ENCODE measurements around the gene MMP24OS. TPM values are rescaled to one million over a fixed set of nuclear protein-coding genes. Genes with fewer than 3 reads are reported as not detected.

Gene MMP24OS
- polyA plus RNA-seq, 3 donors, result 9.5 to 43.9 (median 9.6) TPM

DNA sequence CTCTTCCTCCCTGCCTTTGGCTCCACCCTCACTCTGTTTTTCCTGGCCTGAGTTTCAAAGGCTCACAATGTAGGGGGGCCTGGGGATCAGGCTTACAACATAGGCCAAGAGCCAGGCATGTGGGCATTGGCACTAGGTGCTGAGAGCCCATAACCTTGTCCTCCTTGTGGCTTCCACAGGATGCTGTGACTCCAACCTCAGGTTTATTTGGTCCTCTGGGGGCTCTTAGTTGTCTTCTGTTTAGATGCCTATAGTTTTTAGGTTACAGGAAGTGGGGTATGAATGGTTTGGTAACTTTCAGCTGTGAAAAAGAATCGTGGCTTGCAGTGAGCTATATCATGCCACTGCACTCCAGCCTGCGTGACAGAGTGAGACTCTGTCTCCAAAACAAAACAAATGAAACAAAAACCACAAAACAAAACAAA lies 25.9 kb downstream of the MMP24OS start:
- Mint-ChIP-seq H3K4me3 (no peak overlapping the region), H3K27me3 (ENCODE audit: low read depth in 3 of 3) (no peaks in the 10 kb centered on the region), H3K27ac (peak overlapping the region in 4 of 7 donors; percentile 6 to 61 (median 20)), H3K4me1 (peaks cover 14% of the 10 kb centered on the region), H3K36me3 (peaks cover 8 to 13% of the 10 kb centered on the region in 2 donors), H3K9me3 (no peaks in the 10 kb centered on the region)
- intact Hi-C loops (cut with micrococcal nuclease), result no loop called here
- DNase-seq, result no peak
- TF ChIP-seq, protein P1, sequence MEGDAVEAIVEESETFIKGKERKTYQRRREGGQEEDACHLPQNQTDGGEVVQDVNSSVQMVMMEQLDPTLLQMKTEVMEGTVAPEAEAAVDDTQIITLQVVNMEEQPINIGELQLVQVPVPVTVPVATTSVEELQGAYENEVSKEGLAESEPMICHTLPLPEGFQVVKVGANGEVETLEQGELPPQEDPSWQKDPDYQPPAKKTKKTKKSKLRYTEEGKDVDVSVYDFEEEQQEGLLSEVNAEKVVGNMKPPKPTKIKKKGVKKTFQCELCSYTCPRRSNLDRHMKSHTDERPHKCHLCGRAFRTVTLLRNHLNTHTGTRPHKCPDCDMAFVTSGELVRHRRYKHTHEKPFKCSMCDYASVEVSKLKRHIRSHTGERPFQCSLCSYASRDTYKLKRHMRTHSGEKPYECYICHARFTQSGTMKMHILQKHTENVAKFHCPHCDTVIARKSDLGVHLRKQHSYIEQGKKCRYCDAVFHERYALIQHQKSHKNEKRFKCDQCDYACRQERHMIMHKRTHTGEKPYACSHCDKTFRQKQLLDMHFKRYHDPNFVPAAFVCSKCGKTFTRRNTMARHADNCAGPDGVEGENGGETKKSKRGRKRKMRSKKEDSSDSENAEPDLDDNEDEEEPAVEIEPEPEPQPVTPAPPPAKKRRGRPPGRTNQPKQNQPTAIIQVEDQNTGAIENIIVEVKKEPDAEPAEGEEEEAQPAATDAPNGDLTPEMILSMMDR (IDR thresholded peaks at IDR 0.05), result no peak
- Histone ChIP-seq H3K4me2 (replicated peaks; ENCODE audit: extremely low read depth, low read length, poor library complexity, severe bottlenecking) (no peak overlapping the region), H3K9me3 (replicated peaks in 1 of 2; ENCODE audit: control insufficient read depth in 1 of 2, insufficient read depth in 1 of 2, low read length in 2 of 2) (no peaks in the 10 kb centered on the region), H3K27ac (ENCODE audit: low read depth in 1 of 2, low read length in 2 of 2) (no peak overlapping the region), H3K4me1 (ENCODE audit: control insufficient read depth in 1 of 2, insufficient read depth in 2 of 2, low read length in 2 of 2) (no peaks in the 10 kb centered on the region), H3K4me3 (replicated peaks in 1 of 3; ENCODE audit: low read depth in 2 of 3, low read length in 3 of 3) (no peak overlapping the region), H3K9ac (ENCODE audit: insufficient read depth, low read length, poor library complexity, severe bottlenecking) (no peak overlapping the region), H3K27me3 (ENCODE audit: control insufficient read depth in 2 of 2, insufficient read depth in 2 of 2, low read length in 2 of 2) (no peaks in the 10 kb centered on the region), H4K20me1 (ENCODE audit: insufficient read depth, low read length) (no peaks in the 10 kb centered on the region), H3K79me2 (ENCODE audit: insufficient read depth, low read length) (no peaks in the 10 kb centered on the region), H2AFZ (ENCODE audit: insufficient read depth, low read depth, low read length, poor library complexity, severe bottlenecking) (no peak overlapping the region), H3K36me3 (replicated peaks in 1 of 2; ENCODE audit: control insufficient read depth in 1 of 2, insufficient read depth in 2 of 2, low read length in 2 of 2) (peaks cover 2 to 11% of the 10 kb centered on the region in 2 donors)
- WGBS (ENCODE audit: insufficient coverage), result 75% methylated on average over 1 of the region's 2 CpGs

- intact Hi-C loops (cut with micrococcal nuclease), result no loop called here
- Histone ChIP-seq H3K4me2 (replicated peaks; ENCODE audit: extremely low read depth, low read length, poor library complexity, severe bottlenecking) (no peak overlapping the region), H3K36me3 (replicated peaks in 1 of 2; ENCODE audit: control insufficient read depth in 1 of 2, insufficient read depth in 2 of 2, low read length in 2 of 2) (peaks cover 2 to 11% of the 10 kb centered on the region in 2 donors), H3K4me3 (replicated peaks in 1 of 3; ENCODE audit: low read depth in 2 of 3, low read length in 3 of 3) (no peak overlapping the region), H3K4me1 (ENCODE audit: control insufficient read depth in 1 of 2, insufficient read depth in 2 of 2, low read length in 2 of 2) (no peaks in the 10 kb centered on the region), H2AFZ (ENCODE audit: insufficient read depth, low read depth, low read length, poor library complexity, severe bottlenecking) (no peak overlapping the region), H3K9me3 (replicated peaks in 1 of 2; ENCODE audit: control insufficient read depth in 1 of 2, insufficient read depth in 1 of 2, low read length in 2 of 2) (no peaks in the 10 kb centered on the region), H3K27ac (ENCODE audit: low read depth in 1 of 2, low read length in 2 of 2) (no peak overlapping the region), H3K79me2 (ENCODE audit: insufficient read depth, low read length) (no peaks in the 10 kb centered on the region), H3K9ac (ENCODE audit: insufficient read depth, low read length, poor library complexity, severe bottlenecking) (no peak overlapping the region), H3K27me3 (ENCODE audit: control insufficient read depth in 2 of 2, insufficient read depth in 2 of 2, low read length in 2 of 2) (no peaks in the 10 kb centered on the region), H4K20me1 (ENCODE audit: insufficient read depth, low read length) (no peaks in the 10 kb centered on the region)
- peaks cover 14% of the 10 kb centered on the region for H3K4me1 Mint-ChIP-seq
- H3K36me3 Mint-ChIP-seq, result peaks cover 6 to 14% of the 10 kb centered on the region in 2 donors
- no peak overlapping the region for H3K27ac Mint-ChIP-seq
- DNase-seq, result no peak
- H3K4me3 Mint-ChIP-seq, result no peak overlapping the region
- TF ChIP-seq, protein P1 (IDR thresholded peaks at IDR 0.05), result no peak
- H3K9me3 Mint-ChIP-seq, result no peaks in the 10 kb centered on the region
- WGBS (ENCODE audit: insufficient coverage), result 100% methylated on average over 1 of the region's 2 CpGs
- H3K27me3 Mint-ChIP-seq (ENCODE audit: low read depth in 3 of 3), result no peaks in the 10 kb centered on the region
Observed at GRCh38 chr20:35251613-35251940, 26.3 kb downstream of the MMP24OS start.
